Posterior vena cava (tissue), 2 donors: Measurements from ENCODE around the gene TRRAP. TPM values are rescaled to one million over a fixed set of nuclear protein-coding genes. Genes with fewer than 3 reads are reported as not detected.

ENCODE experiments used
- DNase-seq: peaks from one replicate; pipeline ENCODE4 v3.0.0-alpha.2; 2020; ENCODE audit warnings: low spot score
- intact Hi-C, 2 donors: fragments of 100-400 bp; cut with DNase I; formaldehyde crosslinking; loops; one replicate each; pipeline versions ENCODE4 v1.14.1 to v1.14.2; 2022 to 2023
- total RNA-seq, 2 donors: library from RNA; stranded (reverse); fragmentation: NEBNext Ultra II Directional; extraction: Animal tissue kit (Norgen Biotek cat#: 25700); gene quantifications; one replicate each; pipeline ENCODE4 v1.2.1, GENCODE V29; 2021
- donor health status: DM: yes; HTN: yes; CAD: no.
- donor health status: DM: yes; HTN: yes; CAD: no.

Gene TRRAP
- total RNA-seq, 2 donors from 2014 or later, result 25.6 to 26.9 TPM

- no peak for DNase-seq
- intact Hi-C loops, result no loop called here
Observed at GRCh38 chr7:98996150-98996552, 117.8 kb downstream of the TRRAP start.

- no peak for DNase-seq
- intact Hi-C loops, result no loop called here
Observed at GRCh38 chr7:98997846-98998245, 119.5 kb downstream of the TRRAP start.

- intact Hi-C loops, result no loop called here
- no peak for DNase-seq
Observed at GRCh38 chr7:98998821-98999725, 120.7 kb downstream of the TRRAP start.

GRCh38 chr7:99000196-99000903 lies 122.0 kb downstream of the TRRAP start:
- DNase-seq, result no peak
- intact Hi-C loops, result no loop called here

- no peak for DNase-seq
- intact Hi-C loops, result no loop called here
Observed at GRCh38 chr7:99000904-99001465, 122.7 kb downstream of the TRRAP start.

- DNase-seq, result no peak
- intact Hi-C loops, result no loop called here
Observed at GRCh38 chr7:99001482-99002147, 123.3 kb downstream of the TRRAP start.

GRCh38 chr7:99002148-99002826 lies 124.0 kb downstream of the TRRAP start:
- DNase-seq, result no peak
- intact Hi-C loops, result no loop called here

- no peak for DNase-seq
- intact Hi-C loops, result no loop called here
Observed at GRCh38 chr7:99002827-99003212, 124.5 kb downstream of the TRRAP start.

GRCh38 chr7:99003419-99003818 lies 125.1 kb downstream of the TRRAP start:
- intact Hi-C loops, result no loop called here
- no peak for DNase-seq

- intact Hi-C loops, result no loop called here
- DNase-seq, result no peak
Observed at GRCh38 chr7:99004216-99004615, 125.9 kb downstream of the TRRAP start.

GRCh38 chr7:99004781-99005500 lies 126.6 kb downstream of the TRRAP start:
- intact Hi-C loops, result no loop called here
- DNase-seq, result no peak

GRCh38 chr7:99005776-99006175 lies 127.4 kb downstream of the TRRAP start:
- no peak for DNase-seq
- intact Hi-C loops, result no loop called here

GRCh38 chr7:99006739-99007424 lies 128.6 kb downstream of the TRRAP start:
- DNase-seq, result no peak
- intact Hi-C loops, result no loop called here

GRCh38 chr7:99008181-99008631 lies 129.9 kb downstream of the TRRAP start:
- no peak for DNase-seq
- intact Hi-C loops, result no loop called here

- intact Hi-C loops, result no loop called here
- no peak for DNase-seq
Observed at GRCh38 chr7:99008921-99009530, 130.7 kb downstream of the TRRAP start.

- intact Hi-C loops, result no loop called here
- DNase-seq, result no peak
Observed at GRCh38 chr7:99010281-99010680, 131.9 kb downstream of the TRRAP start.

GRCh38 chr7:99011341-99011705 lies 133.0 kb downstream of the TRRAP start:
- no peak for DNase-seq
- intact Hi-C loops, result no loop called here
